Esophagus muscularis mucosa (tissue), 3 donors: Measurements from ENCODE around the gene SCRN2.

Experiments
- POLR2A ChIP-seq: fragments of 450-650 bp; IDR thresholded peaks from one replicate; pipeline ENCODE4 v1.6.1; 2017; ENCODE audit warnings: antibody characterized with exemption, moderate library complexity, mild to moderate bottlenecking, low read depth
- POLR2AphosphoS5 ChIP-seq, 2 donors: sonication (generic); formaldehyde crosslinking; IDR thresholded peaks; one replicate each; pipeline ENCODE4 v1.6.1; 2017; ENCODE audit warnings: antibody characterized with exemption in 2 of 2
- TF ChIP-seq, protein P1 (sequence below), 3 experiments: fragments of 200-600 bp in 2 of 3; fragments of 450-650 bp in 1 of 3; sonication (generic) in 2 of 3; IDR thresholded peaks; one replicate each; pipeline ENCODE4 v1.5.1; 2017 to 2019; ENCODE audit warnings: antibody characterized with exemption in 3 of 3, mild to moderate bottlenecking in 2 of 3, moderate library complexity in 1 of 3

DNA sequence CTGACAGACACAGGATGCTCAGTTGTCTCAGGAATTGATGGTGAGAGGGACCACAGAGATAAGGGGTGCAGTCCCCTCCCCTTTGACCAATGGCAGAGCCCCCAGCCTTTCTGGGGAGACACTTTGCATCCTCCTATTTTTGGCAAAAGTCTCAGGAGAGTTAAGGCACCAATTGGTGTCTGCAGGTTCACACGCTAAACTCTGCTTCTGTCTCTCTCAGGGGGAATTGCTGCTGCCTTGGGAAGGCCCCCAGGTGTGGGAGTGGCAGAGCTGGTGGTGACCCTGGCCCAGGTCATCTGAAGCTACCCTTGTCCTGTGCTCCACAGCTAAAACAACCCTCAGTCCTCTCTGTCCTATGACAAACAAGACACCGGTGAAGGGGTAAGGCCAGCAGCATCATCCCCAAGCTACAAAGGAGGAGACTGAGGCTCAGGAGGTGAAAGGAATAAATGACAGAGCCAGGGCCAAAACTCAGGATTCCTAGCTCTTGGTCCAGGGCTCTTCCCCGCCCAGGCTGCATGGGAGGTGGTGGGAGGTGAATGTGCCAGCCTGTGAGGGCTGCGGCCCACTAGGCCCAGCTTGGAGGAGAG, 39.8 kb downstream of the SCRN2 start:
- TF ChIP-seq, protein P1, sequence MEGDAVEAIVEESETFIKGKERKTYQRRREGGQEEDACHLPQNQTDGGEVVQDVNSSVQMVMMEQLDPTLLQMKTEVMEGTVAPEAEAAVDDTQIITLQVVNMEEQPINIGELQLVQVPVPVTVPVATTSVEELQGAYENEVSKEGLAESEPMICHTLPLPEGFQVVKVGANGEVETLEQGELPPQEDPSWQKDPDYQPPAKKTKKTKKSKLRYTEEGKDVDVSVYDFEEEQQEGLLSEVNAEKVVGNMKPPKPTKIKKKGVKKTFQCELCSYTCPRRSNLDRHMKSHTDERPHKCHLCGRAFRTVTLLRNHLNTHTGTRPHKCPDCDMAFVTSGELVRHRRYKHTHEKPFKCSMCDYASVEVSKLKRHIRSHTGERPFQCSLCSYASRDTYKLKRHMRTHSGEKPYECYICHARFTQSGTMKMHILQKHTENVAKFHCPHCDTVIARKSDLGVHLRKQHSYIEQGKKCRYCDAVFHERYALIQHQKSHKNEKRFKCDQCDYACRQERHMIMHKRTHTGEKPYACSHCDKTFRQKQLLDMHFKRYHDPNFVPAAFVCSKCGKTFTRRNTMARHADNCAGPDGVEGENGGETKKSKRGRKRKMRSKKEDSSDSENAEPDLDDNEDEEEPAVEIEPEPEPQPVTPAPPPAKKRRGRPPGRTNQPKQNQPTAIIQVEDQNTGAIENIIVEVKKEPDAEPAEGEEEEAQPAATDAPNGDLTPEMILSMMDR (IDR thresholded peaks at IDR 0.05) = no peak
- TF ChIP-seq POLR2AphosphoS5 (IDR thresholded peaks at IDR 0.05) (no peak), POLR2A (no peak)
